Measurements from ENCODE around the gene SLC17A5. TPM values are rescaled to one million over a fixed set of nuclear protein-coding genes. Genes with fewer than 3 reads are reported as not detected.
"Not testable (repeated sequence)": the region's sequence is repeated elsewhere in the genome, so short reads cannot be mapped to it uniquely, and the experiment has no call there.

The SLC17A5 gene
- polyA plus RNA-seq, 2 donors, result 3.6 to 4.9 TPM

- peaks cover 0 to 3% of the 10 kb centered on the region in 2 donors for H3K36me3 ChIP-seq (ENCODE audit: control insufficient read depth in 2 of 2, insufficient read depth in 2 of 2, low read length in 1 of 2)
- H3K9me3 ChIP-seq (ENCODE audit: control insufficient read depth in 2 of 2, insufficient read depth in 1 of 2, low read depth in 1 of 2, low read length in 1 of 2), result no peaks in the 10 kb centered on the region
- WGBS, 2 donors, result 87 to 88% methylated on average over 4 of the region's 4 CpGs
- no peak overlapping the region for H3K4me3 ChIP-seq (ENCODE audit: low read depth in 1 of 2, low read length in 2 of 2)
- H3K4me1 ChIP-seq (ENCODE audit: control insufficient read depth in 2 of 2, insufficient read depth in 2 of 2, low read length in 1 of 2), result no peaks in the 10 kb centered on the region
- no peaks in the 10 kb centered on the region for H3K27me3 ChIP-seq (ENCODE audit: control insufficient read depth in 1 of 2, insufficient read depth in 2 of 2, low read length in 2 of 2)
- no peak overlapping the region for H3K27ac ChIP-seq (ENCODE audit: low read depth in 2 of 2, low read length in 1 of 2)
Measured at GRCh38 chr6:73630401-73630800, 23.4 kb downstream of the SLC17A5 start.

- Histone ChIP-seq H3K27me3 (ENCODE audit: control insufficient read depth in 1 of 2, insufficient read depth in 2 of 2, low read length in 2 of 2) (no peaks in the 10 kb centered on the region), H3K9me3 (ENCODE audit: control insufficient read depth in 2 of 2, insufficient read depth in 1 of 2, low read depth in 1 of 2, low read length in 1 of 2) (no peaks in the 10 kb centered on the region), H3K27ac (ENCODE audit: low read depth in 2 of 2, low read length in 1 of 2) (no peak overlapping the region), H3K36me3 (ENCODE audit: control insufficient read depth in 2 of 2, insufficient read depth in 2 of 2, low read length in 1 of 2) (no peaks in the 10 kb centered on the region), H3K4me3 (ENCODE audit: low read depth in 1 of 2, low read length in 2 of 2) (no peak overlapping the region), H3K4me1 (ENCODE audit: control insufficient read depth in 2 of 2, insufficient read depth in 2 of 2, low read length in 1 of 2) (no peaks in the 10 kb centered on the region)
- 96 to 99% methylated on average over 4 of the region's 4 CpGs for WGBS, 2 donors
Measured at GRCh38 chr6:73624896-73625295, 28.9 kb downstream of the SLC17A5 start.

GRCh38 chr6:73623480-73623879, 30.3 kb downstream of the SLC17A5 start:
- H3K27me3 ChIP-seq (ENCODE audit: control insufficient read depth in 1 of 2, insufficient read depth in 2 of 2, low read length in 2 of 2); H3K36me3 ChIP-seq (ENCODE audit: control insufficient read depth in 2 of 2, insufficient read depth in 2 of 2, low read length in 1 of 2); H3K9me3 ChIP-seq (ENCODE audit: control insufficient read depth in 2 of 2, insufficient read depth in 1 of 2, low read depth in 1 of 2, low read length in 1 of 2); H3K4me3 ChIP-seq (ENCODE audit: low read depth in 1 of 2, low read length in 2 of 2); H3K4me1 ChIP-seq (ENCODE audit: control insufficient read depth in 2 of 2, insufficient read depth in 2 of 2, low read length in 1 of 2); H3K27ac ChIP-seq (ENCODE audit: low read depth in 2 of 2, low read length in 1 of 2): not testable (repeated sequence)
- 97 to 98% methylated on average over 8 of the region's 8 CpGs for WGBS, 2 donors

- not testable (repeated sequence) for H3K27ac ChIP-seq (ENCODE audit: low read depth in 2 of 2, low read length in 1 of 2); H3K4me3 ChIP-seq (ENCODE audit: low read depth in 1 of 2, low read length in 2 of 2); H3K9me3 ChIP-seq (ENCODE audit: control insufficient read depth in 2 of 2, insufficient read depth in 1 of 2, low read depth in 1 of 2, low read length in 1 of 2); H3K27me3 ChIP-seq (ENCODE audit: control insufficient read depth in 1 of 2, insufficient read depth in 2 of 2, low read length in 2 of 2); H3K4me1 ChIP-seq (ENCODE audit: control insufficient read depth in 2 of 2, insufficient read depth in 2 of 2, low read length in 1 of 2); H3K36me3 ChIP-seq (ENCODE audit: control insufficient read depth in 2 of 2, insufficient read depth in 2 of 2, low read length in 1 of 2)
- 90 to 98% methylated on average over 8 of the region's 8 CpGs for WGBS, 2 donors
Measured at GRCh38 chr6:73618082-73618481, 35.7 kb downstream of the SLC17A5 start.

GRCh38 chr6:73614802-73615201, 39.0 kb downstream of the SLC17A5 start:
- Histone ChIP-seq H3K27me3 (ENCODE audit: control insufficient read depth in 1 of 2, insufficient read depth in 2 of 2, low read length in 2 of 2) (no peaks in the 10 kb centered on the region), H3K36me3 (ENCODE audit: control insufficient read depth in 2 of 2, insufficient read depth in 2 of 2, low read length in 1 of 2) (peaks cover 0 to 2% of the 10 kb centered on the region in 2 donors), H3K9me3 (ENCODE audit: control insufficient read depth in 2 of 2, insufficient read depth in 1 of 2, low read depth in 1 of 2, low read length in 1 of 2) (no peaks in the 10 kb centered on the region), H3K4me3 (ENCODE audit: low read depth in 1 of 2, low read length in 2 of 2) (no peak overlapping the region), H3K4me1 (ENCODE audit: control insufficient read depth in 2 of 2, insufficient read depth in 2 of 2, low read length in 1 of 2) (no peaks in the 10 kb centered on the region), H3K27ac (ENCODE audit: low read depth in 2 of 2, low read length in 1 of 2) (no peak overlapping the region)
- WGBS, 2 donors, result 80 to 83% methylated on average over 6 of the region's 6 CpGs

GRCh38 chr6:73613806-73614536, 39.8 kb downstream of the SLC17A5 start:
- Histone ChIP-seq H3K27ac (ENCODE audit: low read depth in 2 of 2, low read length in 1 of 2) (no peak overlapping the region), H3K4me1 (ENCODE audit: control insufficient read depth in 2 of 2, insufficient read depth in 2 of 2, low read length in 1 of 2) (no peaks in the 10 kb centered on the region), H3K27me3 (ENCODE audit: control insufficient read depth in 1 of 2, insufficient read depth in 2 of 2, low read length in 2 of 2) (no peaks in the 10 kb centered on the region), H3K9me3 (ENCODE audit: control insufficient read depth in 2 of 2, insufficient read depth in 1 of 2, low read depth in 1 of 2, low read length in 1 of 2) (no peaks in the 10 kb centered on the region), H3K36me3 (ENCODE audit: control insufficient read depth in 2 of 2, insufficient read depth in 2 of 2, low read length in 1 of 2) (peaks cover 0 to 2% of the 10 kb centered on the region in 2 donors), H3K4me3 (ENCODE audit: low read depth in 1 of 2, low read length in 2 of 2) (no peak overlapping the region)
- WGBS, 2 donors, result 83 to 96% methylated on average over 6 of the region's 6 CpGs

- 73 to 94% methylated on average over 3 of the region's 3 CpGs for WGBS, 2 donors
- Histone ChIP-seq H3K27ac (ENCODE audit: low read depth in 2 of 2, low read length in 1 of 2) (no peak overlapping the region), H3K4me1 (ENCODE audit: control insufficient read depth in 2 of 2, insufficient read depth in 2 of 2, low read length in 1 of 2) (no peaks in the 10 kb centered on the region), H3K9me3 (ENCODE audit: control insufficient read depth in 2 of 2, insufficient read depth in 1 of 2, low read depth in 1 of 2, low read length in 1 of 2) (no peaks in the 10 kb centered on the region), H3K27me3 (ENCODE audit: control insufficient read depth in 1 of 2, insufficient read depth in 2 of 2, low read length in 2 of 2) (no peaks in the 10 kb centered on the region), H3K4me3 (ENCODE audit: low read depth in 1 of 2, low read length in 2 of 2) (no peak overlapping the region), H3K36me3 (ENCODE audit: control insufficient read depth in 2 of 2, insufficient read depth in 2 of 2, low read length in 1 of 2) (peaks cover 0 to 2% of the 10 kb centered on the region in 2 donors)
Measured at GRCh38 chr6:73612611-73613010, 41.2 kb downstream of the SLC17A5 start.

- 54 to 59% methylated on average over 6 of the region's 6 CpGs for WGBS, 2 donors
- Histone ChIP-seq H3K27me3 (ENCODE audit: control insufficient read depth in 1 of 2, insufficient read depth in 2 of 2, low read length in 2 of 2) (no peaks in the 10 kb centered on the region), H3K9me3 (ENCODE audit: control insufficient read depth in 2 of 2, insufficient read depth in 1 of 2, low read depth in 1 of 2, low read length in 1 of 2) (no peaks in the 10 kb centered on the region), H3K4me1 (ENCODE audit: control insufficient read depth in 2 of 2, insufficient read depth in 2 of 2, low read length in 1 of 2) (no peaks in the 10 kb centered on the region), H3K4me3 (ENCODE audit: low read depth in 1 of 2, low read length in 2 of 2) (no peak overlapping the region), H3K36me3 (ENCODE audit: control insufficient read depth in 2 of 2, insufficient read depth in 2 of 2, low read length in 1 of 2) (peaks cover 0 to 2% of the 10 kb centered on the region in 2 donors), H3K27ac (ENCODE audit: low read depth in 2 of 2, low read length in 1 of 2) (no peak overlapping the region)
Measured at GRCh38 chr6:73610444-73611275, 43.1 kb downstream of the SLC17A5 start.

GRCh38 chr6:73608761-73609160, 45.0 kb downstream of the SLC17A5 start:
- WGBS, 2 donors, result 92 to 95% methylated on average over 4 of the region's 4 CpGs

More at GRCh38 chr6:73608761-73609160, 45.0 kb downstream of the SLC17A5 start:
- no peak overlapping the region for H3K27ac ChIP-seq (ENCODE audit: low read depth in 2 of 2, low read length in 1 of 2)
- no peaks in the 10 kb centered on the region for H3K27me3 ChIP-seq (ENCODE audit: control insufficient read depth in 1 of 2, insufficient read depth in 2 of 2, low read length in 2 of 2)
- no peak overlapping the region for H3K4me3 ChIP-seq (ENCODE audit: low read depth in 1 of 2, low read length in 2 of 2)
- no peaks in the 10 kb centered on the region for H3K9me3 ChIP-seq (ENCODE audit: control insufficient read depth in 2 of 2, insufficient read depth in 1 of 2, low read depth in 1 of 2, low read length in 1 of 2)
- no peaks in the 10 kb centered on the region for H3K4me1 ChIP-seq (ENCODE audit: control insufficient read depth in 2 of 2, insufficient read depth in 2 of 2, low read length in 1 of 2)
- H3K36me3 ChIP-seq (ENCODE audit: control insufficient read depth in 2 of 2, insufficient read depth in 2 of 2, low read length in 1 of 2), result no peaks in the 10 kb centered on the region

All from esophagus (tissue), 2 donors.